SH-SY5Y (cell line): ENCODE data around the gene CD99.

Source experiments
- GATA2 ChIP-seq: IDR thresholded peaks from 2 replicates; pipeline ENCODE4 v1.6.1; 2011; ENCODE audit warnings: mild to moderate bottlenecking, low read depth, low read length
- GATA3 ChIP-seq: IDR thresholded peaks from 2 replicates; pipeline ENCODE4 v1.6.1; 2011; ENCODE audit warnings: low read depth, mild to moderate bottlenecking, low read length, moderate library complexity

- TF ChIP-seq GATA3 (no peak), GATA2 (no peak)
Measured at GRCh38 chrX:2673611-2674010, 17.5 kb upstream of the CD99 start.
